DOHH2 (cell line): ENCODE measurements around the gene ATP10B.

Experiments
- EZH2phosphoT487 ChIP-seq: fragments of 200-600 bp; sonication (generic); IDR thresholded peaks from 2 replicates; pipeline ENCODE4 v1.6.1; 2017; ENCODE audit warnings: borderline replicate concordance, mild to moderate bottlenecking, antibody characterized with exemption, low read length, moderate library complexity, mixed read lengths
- TF ChIP-seq, protein P1 (sequence below): fragments of 200-600 bp; sonication (generic); IDR thresholded peaks from one replicate; pipeline ENCODE4 v1.5.1; 2014; ENCODE audit warnings: antibody characterized with exemption, mild to moderate bottlenecking, low read depth, low read length; ENCODE audit not compliant: poor library complexity, severe bottlenecking

DNA sequence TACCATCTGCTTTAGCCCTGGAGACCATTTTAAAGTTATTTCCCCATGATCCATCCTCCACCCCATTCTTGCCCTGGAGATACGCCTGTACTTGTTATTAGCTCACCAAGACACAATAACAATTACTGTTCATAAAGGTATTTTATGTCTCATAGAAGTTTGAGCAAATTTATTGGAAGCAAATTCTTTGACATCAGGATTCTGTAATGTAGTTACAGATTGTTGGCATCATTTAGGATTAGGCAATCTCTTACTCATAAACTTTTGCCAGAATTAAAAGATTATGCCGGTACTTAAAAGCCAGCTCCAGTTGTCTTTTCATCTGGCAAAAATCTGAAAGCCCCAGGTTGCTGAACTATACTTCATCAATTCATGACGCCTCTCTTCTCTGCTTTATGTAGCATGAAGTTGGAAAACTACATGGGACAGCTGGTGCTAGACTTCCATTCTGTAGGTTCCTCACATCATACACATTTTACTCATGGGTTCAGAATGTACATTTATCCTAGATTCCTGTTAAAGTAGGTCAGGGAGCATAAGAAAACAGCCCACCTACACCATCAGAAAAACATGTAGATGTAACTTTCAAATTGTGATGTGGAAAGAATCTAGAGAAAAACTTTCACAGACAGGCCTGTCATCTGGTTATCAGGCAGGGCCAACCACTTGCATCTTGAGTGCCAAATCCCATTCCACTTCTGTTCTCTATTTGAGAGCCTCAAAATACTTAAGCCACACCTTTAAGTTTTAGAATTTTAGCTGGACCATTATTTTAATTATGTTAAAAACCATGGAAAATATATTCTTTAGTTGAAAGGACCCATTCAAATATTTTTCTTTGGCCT is 14.0 kb downstream of the ATP10B start:
- TF ChIP-seq, protein P1, sequence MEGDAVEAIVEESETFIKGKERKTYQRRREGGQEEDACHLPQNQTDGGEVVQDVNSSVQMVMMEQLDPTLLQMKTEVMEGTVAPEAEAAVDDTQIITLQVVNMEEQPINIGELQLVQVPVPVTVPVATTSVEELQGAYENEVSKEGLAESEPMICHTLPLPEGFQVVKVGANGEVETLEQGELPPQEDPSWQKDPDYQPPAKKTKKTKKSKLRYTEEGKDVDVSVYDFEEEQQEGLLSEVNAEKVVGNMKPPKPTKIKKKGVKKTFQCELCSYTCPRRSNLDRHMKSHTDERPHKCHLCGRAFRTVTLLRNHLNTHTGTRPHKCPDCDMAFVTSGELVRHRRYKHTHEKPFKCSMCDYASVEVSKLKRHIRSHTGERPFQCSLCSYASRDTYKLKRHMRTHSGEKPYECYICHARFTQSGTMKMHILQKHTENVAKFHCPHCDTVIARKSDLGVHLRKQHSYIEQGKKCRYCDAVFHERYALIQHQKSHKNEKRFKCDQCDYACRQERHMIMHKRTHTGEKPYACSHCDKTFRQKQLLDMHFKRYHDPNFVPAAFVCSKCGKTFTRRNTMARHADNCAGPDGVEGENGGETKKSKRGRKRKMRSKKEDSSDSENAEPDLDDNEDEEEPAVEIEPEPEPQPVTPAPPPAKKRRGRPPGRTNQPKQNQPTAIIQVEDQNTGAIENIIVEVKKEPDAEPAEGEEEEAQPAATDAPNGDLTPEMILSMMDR: no peak
- no peak for TF ChIP-seq EZH2phosphoT487
